PFSK-1 (cell line): ENCODE data around the gene BAHCC1.

Experiments used
- POLR2AphosphoS5 ChIP-seq: IDR thresholded peaks from 2 replicates; pipeline ENCODE4 v1.6.1; 2012; ENCODE audit warnings: low read depth, mild to moderate bottlenecking, control low read depth, low read length, moderate library complexity
- TAF1 ChIP-seq: IDR thresholded peaks from 2 replicates; pipeline ENCODE4 v1.6.1; 2012; ENCODE audit warnings: low read length, control low read depth, borderline replicate concordance; ENCODE audit not compliant: insufficient read depth
- TF ChIP-seq, protein P1 (sequence below), 2 experiments: IDR thresholded peaks; 2 replicates each; pipeline versions ENCODE4 v1.6.1 to v1.8.0; 2011 to 2012; ENCODE audit warnings: low read depth in 2 of 2, low read length in 2 of 2, control low read depth in 1 of 2, inconsistent platforms in 1 of 2, mild to moderate bottlenecking in 1 of 2, moderate library complexity in 1 of 2; ENCODE audit not compliant: insufficient read depth in 1 of 2

DNA sequence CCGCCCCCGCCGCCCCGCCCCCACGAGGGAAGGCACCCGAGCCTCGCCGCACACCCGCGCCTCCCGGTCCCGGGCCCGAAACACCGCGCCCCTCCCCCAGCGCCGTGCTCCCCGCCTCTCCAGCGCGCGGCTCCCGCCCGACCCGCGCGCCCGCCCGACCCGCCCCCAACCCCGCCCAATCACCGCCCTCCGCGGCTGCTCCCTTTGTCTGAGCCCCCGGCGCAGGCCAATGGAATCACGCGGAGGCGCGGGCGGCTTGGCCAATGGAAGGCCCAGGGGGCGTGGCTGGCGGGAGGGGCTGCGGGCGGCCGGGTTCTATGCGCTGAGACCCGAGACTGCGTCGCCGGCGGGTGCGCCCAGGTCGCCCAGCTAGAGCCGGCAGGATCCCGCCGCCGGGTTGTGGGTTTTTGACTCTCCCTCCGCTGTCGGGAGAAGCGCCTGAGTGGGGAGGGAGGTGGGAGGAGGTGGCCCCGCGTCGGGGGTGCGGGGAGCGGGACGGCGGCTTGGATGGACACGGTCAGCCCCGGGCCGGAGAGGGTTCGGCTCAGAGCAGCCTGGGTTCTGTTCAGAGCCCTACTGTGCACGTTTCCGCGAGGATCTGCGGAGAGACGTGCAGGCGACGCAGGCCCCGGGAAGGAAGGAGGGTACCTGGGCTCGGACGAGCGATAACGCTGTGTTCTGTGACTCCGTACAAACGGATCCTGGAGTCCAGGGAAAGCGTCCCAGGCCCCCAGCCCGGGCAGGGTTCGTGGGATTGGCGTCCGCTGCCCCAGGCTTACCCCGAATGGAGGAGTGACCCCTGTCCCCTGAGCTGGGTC, 49.0 kb upstream of the BAHCC1 start:
- TF ChIP-seq POLR2AphosphoS5 (peak; percentile 93), TAF1 (peak; percentile 87)
- TF ChIP-seq, protein P1, sequence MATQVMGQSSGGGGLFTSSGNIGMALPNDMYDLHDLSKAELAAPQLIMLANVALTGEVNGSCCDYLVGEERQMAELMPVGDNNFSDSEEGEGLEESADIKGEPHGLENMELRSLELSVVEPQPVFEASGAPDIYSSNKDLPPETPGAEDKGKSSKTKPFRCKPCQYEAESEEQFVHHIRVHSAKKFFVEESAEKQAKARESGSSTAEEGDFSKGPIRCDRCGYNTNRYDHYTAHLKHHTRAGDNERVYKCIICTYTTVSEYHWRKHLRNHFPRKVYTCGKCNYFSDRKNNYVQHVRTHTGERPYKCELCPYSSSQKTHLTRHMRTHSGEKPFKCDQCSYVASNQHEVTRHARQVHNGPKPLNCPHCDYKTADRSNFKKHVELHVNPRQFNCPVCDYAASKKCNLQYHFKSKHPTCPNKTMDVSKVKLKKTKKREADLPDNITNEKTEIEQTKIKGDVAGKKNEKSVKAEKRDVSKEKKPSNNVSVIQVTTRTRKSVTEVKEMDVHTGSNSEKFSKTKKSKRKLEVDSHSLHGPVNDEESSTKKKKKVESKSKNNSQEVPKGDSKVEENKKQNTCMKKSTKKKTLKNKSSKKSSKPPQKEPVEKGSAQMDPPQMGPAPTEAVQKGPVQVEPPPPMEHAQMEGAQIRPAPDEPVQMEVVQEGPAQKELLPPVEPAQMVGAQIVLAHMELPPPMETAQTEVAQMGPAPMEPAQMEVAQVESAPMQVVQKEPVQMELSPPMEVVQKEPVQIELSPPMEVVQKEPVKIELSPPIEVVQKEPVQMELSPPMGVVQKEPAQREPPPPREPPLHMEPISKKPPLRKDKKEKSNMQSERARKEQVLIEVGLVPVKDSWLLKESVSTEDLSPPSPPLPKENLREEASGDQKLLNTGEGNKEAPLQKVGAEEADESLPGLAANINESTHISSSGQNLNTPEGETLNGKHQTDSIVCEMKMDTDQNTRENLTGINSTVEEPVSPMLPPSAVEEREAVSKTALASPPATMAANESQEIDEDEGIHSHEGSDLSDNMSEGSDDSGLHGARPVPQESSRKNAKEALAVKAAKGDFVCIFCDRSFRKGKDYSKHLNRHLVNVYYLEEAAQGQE (IDR thresholded peaks at IDR 0.05; ENCODE audit: insufficient read depth in 1 of 2, low read depth in 2 of 2, low read length in 2 of 2): 0 out of 4 replicates have a peak, but pooled peaks of 1 of the 2 experiments have one; percentile 44
